ENCODE data around the gene SERPINA4. TPM values are rescaled to one million over a fixed set of nuclear protein-coding genes. Genes with fewer than 3 reads are reported as not detected.

SERPINA4 gene
- total RNA-seq, 1 experiment from 2014 or later, result not detected

- Histone ChIP-seq H3K14ac (ENCODE audit: insufficient read depth, low read length) (no peak overlapping the region), H3K4me2 (ENCODE audit: insufficient read depth, insufficient read length, low read length) (no peak overlapping the region), H3K23ac (ENCODE audit: insufficient read length, low read depth, low read length) (no peak overlapping the region), H3K79me2 (ENCODE audit: insufficient read depth, low read length) (no peaks in the 10 kb centered on the region), H2BK15ac (ENCODE audit: low read depth, low read length) (no peak overlapping the region), H2AFZ (ENCODE audit: low read length) (no peak overlapping the region), H4K20me1 (ENCODE audit: control insufficient read depth, insufficient read depth, insufficient read length) (no peaks in the 10 kb centered on the region), H4K91ac (ENCODE audit: insufficient read length, low read depth, low read length) (no peak overlapping the region), H3K27ac (ENCODE audit: insufficient read length, low read depth, low read length) (no peak overlapping the region), H2AK5ac (ENCODE audit: insufficient read length, low read length) (no peak overlapping the region), H2BK12ac (ENCODE audit: insufficient read length, low read depth, low read length) (no peak overlapping the region), H3T11ph (ENCODE audit: low read length) (no peak overlapping the region), H2BK120ac (ENCODE audit: low read depth, low read length, poor library complexity, severe bottlenecking) (no peak overlapping the region), H3K23me2 (ENCODE audit: insufficient read length, low read depth, low read length, poor library complexity, severe bottlenecking) (no peaks in the 10 kb centered on the region), H3K79me1 (ENCODE audit: insufficient read depth, low read depth, low read length, poor library complexity, severe bottlenecking) (no peaks in the 10 kb centered on the region), H3K4ac (ENCODE audit: low read depth, low read length) (no peak overlapping the region), H3K4me1 (ENCODE audit: insufficient read depth, low read length) (0 out of 2 replicates have a peak, but pooled peaks cover 2% of the 10 kb centered on the region), H2BK5ac (ENCODE audit: insufficient read length, low read length) (no peak overlapping the region), H3K9me3 (ENCODE audit: control insufficient read depth, low read depth, low read length) (no peaks in the 10 kb centered on the region), H3K56ac (ENCODE audit: insufficient read length, low read depth, low read length) (no peak overlapping the region), H3K27me3 (ENCODE audit: insufficient read depth, low read length) (no peaks in the 10 kb centered on the region), H3K18ac (ENCODE audit: insufficient read length, low read depth, low read length) (no peak overlapping the region), H2BK20ac (ENCODE audit: low read depth, low read length, poor library complexity, severe bottlenecking) (no peak overlapping the region), H4K8ac (replicated peaks; ENCODE audit: insufficient read length, low read depth, low read length) (no peak overlapping the region), H4K5ac (ENCODE audit: insufficient read length, low read depth, low read length) (no peak overlapping the region), H3K9ac (ENCODE audit: extremely low read depth, insufficient read length, low read length) (no peak overlapping the region)
- no CpG with 5 or more reads among the region's 2 CpGs for WGBS (ENCODE audit: extremely low coverage, insufficient read length, low lambda C conversion rate)
- H3K9me3 Mint-ChIP-seq, result peaks cover 4 to 5% of the 10 kb centered on the region in 2 experiments; a peak in 4 of 5 replicates
- TF ChIP-seq CTCF (conservative IDR thresholded peaks at IDR 0.05), result no peak
- H3K4me3 Mint-ChIP-seq, result no peak overlapping the region
- peaks cover 14 to 16% of the 10 kb centered on the region in 2 experiments for H3K4me1 Mint-ChIP-seq
- H3K36me3 Mint-ChIP-seq (ENCODE audit: insufficient read depth in 1 of 3, low read depth in 3 of 3), result peaks cover 0 to 6% (median 2%) of the 10 kb centered on the region in 3 experiments; a peak in 4 of 7 replicates
- H3K27me3 Mint-ChIP-seq (ENCODE audit: low read depth), result peaks cover 14% of the 10 kb centered on the region
- no peak for DNase-seq
- no peak overlapping the region for H3K27ac Mint-ChIP-seq
Measured at GRCh38 chr14:94595912-94596311, 34.7 kb downstream of the SERPINA4 start.

Measured in H9 (cell line).